Gastroesophageal sphincter (tissue), 4 donors: ENCODE results near the gene RHOJ. TPM values are rescaled to one million over a fixed set of nuclear protein-coding genes. Genes with fewer than 3 reads are reported as not detected.
A peak's percentile ranks its signal among the peaks of the same experiment; 100 is the strongest.
"Not testable (repeated sequence)": the region's sequence is repeated elsewhere in the genome, so short reads cannot be mapped to it uniquely, and the experiment has no call there.

Source experiments
- ATAC-seq: fragments of 150-250 bp; one replicate; pipeline ENCODE4 v1.9.1; 2016; ENCODE audit warnings: mild to moderate bottlenecking, moderate library complexity
- H3K27ac ChIP-seq, 4 donors: fragments of 200-600 bp; sonication (generic) in 3 of 4; 1 replicate in 3 of 4; 2 replicates in 1 of 4; pipeline ENCODE4 v1.5.1; 2016 to 2019
- H3K27me3 ChIP-seq: fragments of 200-600 bp; sonication (generic); one replicate; pipeline ENCODE4 v1.5.1; 2019
- H3K36me3 ChIP-seq, 2 donors: fragments of 200-600 bp; sonication (generic); one replicate each; pipeline ENCODE4 v1.5.1; 2019; ENCODE audit warnings: control low read depth in 1 of 2
- H3K4me1 ChIP-seq, 3 donors: fragments of 200-600 bp; sonication (generic); 1 replicate in 2 of 3; 2 replicates in 1 of 3; pipeline ENCODE4 v1.5.1; 2016 to 2019; ENCODE audit warnings: control low read depth in 2 of 3
- H3K4me3 ChIP-seq, 2 donors: fragments of 200-600 bp; sonication (generic); one replicate each; pipeline ENCODE4 v1.5.1; 2019; ENCODE audit warnings: mild to moderate bottlenecking in 1 of 2, moderate library complexity in 1 of 2
- H3K9me3 ChIP-seq, 3 donors: fragments of 200-600 bp; sonication (generic); one replicate each; pipeline ENCODE4 v1.5.1; 2017 to 2019; ENCODE audit warnings: control low read depth in 2 of 3
- EP300 ChIP-seq: sonication (generic); formaldehyde crosslinking; IDR thresholded peaks from one replicate; pipeline ENCODE4 v1.6.1; 2017; ENCODE audit warnings: antibody characterized with exemption, mild to moderate bottlenecking
- POLR2A ChIP-seq, 2 donors: fragments of 450-650 bp; IDR thresholded peaks; one replicate each; pipeline ENCODE4 v1.6.1; 2017; ENCODE audit warnings: antibody characterized with exemption in 2 of 2, mild to moderate bottlenecking in 2 of 2, moderate library complexity in 1 of 2
- POLR2AphosphoS5 ChIP-seq: sonication (generic); formaldehyde crosslinking; IDR thresholded peaks from one replicate; pipeline ENCODE4 v1.6.1; 2017; ENCODE audit warnings: antibody characterized with exemption
- WGBS, 2 donors: methylation state at CpG; one replicate each; pipeline ENCODE4 v1.1.5; 2018; ENCODE audit warnings: low coverage in 1 of 2; 5-methylcytosine and 5-hydroxymethylcytosine counted together
- total RNA-seq, 4 donors: library from RNA; depleted of rRNA; stranded (reverse); fragments of >200 nt; gene quantifications; one replicate each; pipeline ENCODE4 v1.1.0, GENCODE V29; 2016
- TF ChIP-seq, protein P1 (sequence below), 4 experiments: fragments of 200-600 bp in 2 of 4; fragments of 450-650 bp in 2 of 4; sonication (generic) in 1 of 4; IDR thresholded peaks; one replicate each; pipeline ENCODE4 v1.5.1; 2017 to 2019; ENCODE audit warnings: antibody characterized with exemption in 4 of 4, mild to moderate bottlenecking in 2 of 4, moderate library complexity in 2 of 4

RHOJ gene
- total RNA-seq, 4 donors from 2014 or later, result 12.5 to 12.9 (median 12.7) TPM

DNA sequence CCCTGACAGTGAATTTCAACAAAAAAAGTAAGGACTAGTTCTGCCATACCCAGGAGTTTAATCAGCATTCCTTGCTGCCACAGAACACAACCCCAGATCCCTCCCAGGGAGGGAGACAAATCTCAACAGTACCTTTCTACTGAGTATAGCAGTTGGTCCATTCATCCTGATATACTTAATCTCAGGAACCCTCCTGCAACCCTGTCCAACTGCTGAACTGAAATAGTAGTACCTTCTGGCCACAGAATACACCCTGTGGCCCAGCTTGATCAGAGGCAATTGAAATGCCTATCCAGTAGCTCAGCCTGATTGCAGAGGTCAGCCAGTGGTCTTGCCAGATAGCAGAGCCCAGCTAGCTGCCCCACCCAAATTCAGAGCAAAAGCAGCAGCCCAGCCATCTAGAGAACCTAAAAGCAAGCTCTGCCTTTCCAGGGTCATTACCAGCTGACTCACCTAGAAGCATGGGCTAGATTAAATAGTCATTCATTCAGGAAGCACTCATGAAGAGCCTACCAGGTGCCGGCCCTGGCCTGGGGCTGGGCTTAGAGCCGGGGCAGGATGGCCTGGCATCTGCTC, 40.0 kb upstream of the RHOJ start:
- Histone ChIP-seq H3K27me3 (no peaks in the 10 kb centered on the region), H3K9me3 (peaks cover 0 to 12% (median 0%) of the 10 kb centered on the region in 3 donors), H3K27ac (no peak overlapping the region), H3K4me3 (no peak overlapping the region), H3K4me1 (no peaks in the 10 kb centered on the region), H3K36me3 (no peaks in the 10 kb centered on the region)
- no CpG with 5 or more reads among the region's 2 CpGs for WGBS, 2 donors
- TF ChIP-seq EP300, result no peak
- TF ChIP-seq, protein P1, sequence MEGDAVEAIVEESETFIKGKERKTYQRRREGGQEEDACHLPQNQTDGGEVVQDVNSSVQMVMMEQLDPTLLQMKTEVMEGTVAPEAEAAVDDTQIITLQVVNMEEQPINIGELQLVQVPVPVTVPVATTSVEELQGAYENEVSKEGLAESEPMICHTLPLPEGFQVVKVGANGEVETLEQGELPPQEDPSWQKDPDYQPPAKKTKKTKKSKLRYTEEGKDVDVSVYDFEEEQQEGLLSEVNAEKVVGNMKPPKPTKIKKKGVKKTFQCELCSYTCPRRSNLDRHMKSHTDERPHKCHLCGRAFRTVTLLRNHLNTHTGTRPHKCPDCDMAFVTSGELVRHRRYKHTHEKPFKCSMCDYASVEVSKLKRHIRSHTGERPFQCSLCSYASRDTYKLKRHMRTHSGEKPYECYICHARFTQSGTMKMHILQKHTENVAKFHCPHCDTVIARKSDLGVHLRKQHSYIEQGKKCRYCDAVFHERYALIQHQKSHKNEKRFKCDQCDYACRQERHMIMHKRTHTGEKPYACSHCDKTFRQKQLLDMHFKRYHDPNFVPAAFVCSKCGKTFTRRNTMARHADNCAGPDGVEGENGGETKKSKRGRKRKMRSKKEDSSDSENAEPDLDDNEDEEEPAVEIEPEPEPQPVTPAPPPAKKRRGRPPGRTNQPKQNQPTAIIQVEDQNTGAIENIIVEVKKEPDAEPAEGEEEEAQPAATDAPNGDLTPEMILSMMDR (IDR thresholded peaks at IDR 0.05), result no peak
- no peak for TF ChIP-seq POLR2A (IDR thresholded peaks at IDR 0.05)
- TF ChIP-seq POLR2AphosphoS5, result no peak
- no peak for ATAC-seq

DNA sequence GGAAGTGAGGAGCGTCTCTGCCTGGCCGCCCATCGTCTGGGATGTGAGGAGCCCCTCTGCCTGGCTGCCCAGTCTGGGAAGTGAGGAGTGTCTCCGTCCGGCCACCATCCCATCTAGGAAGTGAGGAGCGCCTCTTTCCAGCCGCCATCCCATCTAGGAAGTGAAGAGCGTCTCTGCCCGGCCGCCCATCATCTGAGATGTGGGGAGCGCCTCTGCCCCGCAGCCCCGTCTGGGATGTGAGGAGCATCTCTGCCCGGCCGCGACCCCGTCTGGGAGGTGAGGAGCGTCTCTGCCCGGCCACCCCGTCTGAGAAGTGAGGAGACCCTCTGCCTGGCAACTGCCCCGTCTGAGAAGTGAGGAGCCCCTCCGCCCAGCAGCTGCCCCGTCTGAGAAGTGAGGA, 39.0 kb upstream of the RHOJ start:
- not testable (repeated sequence) for H3K27me3 ChIP-seq, ATAC-seq, H3K36me3 ChIP-seq, H3K27ac ChIP-seq, H3K4me1 ChIP-seq, H3K4me3 ChIP-seq
- WGBS, 2 donors, result no CpG with 5 or more reads among the region's 23 CpGs
- peaks cover 0 to 12% (median 0%) of the 10 kb centered on the region in 3 donors for H3K9me3 ChIP-seq

DNA sequence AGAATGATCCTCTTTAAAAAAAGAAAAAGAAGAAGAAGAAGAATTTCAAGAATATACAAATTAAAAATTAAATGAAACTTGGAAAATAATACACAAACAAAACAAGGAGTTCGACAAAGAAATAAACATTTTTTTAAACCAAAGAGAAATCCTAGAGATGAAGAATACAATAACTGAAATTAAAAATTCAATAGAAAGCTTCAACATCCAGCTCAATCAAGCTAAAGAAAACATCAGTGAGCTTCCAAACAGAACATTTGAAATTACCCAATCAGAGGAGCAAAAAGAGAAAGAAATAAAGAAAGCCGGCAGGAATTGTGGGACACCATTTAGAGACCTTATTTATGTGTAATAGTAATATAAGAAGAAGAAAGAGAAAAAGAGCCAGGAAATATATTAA, 37.2 kb upstream of the RHOJ start:
- Histone ChIP-seq H3K4me3 (no peak overlapping the region), H3K9me3 (peaks cover 0 to 12% (median 0%) of the 10 kb centered on the region in 3 donors), H3K36me3 (no peaks in the 10 kb centered on the region), H3K4me1 (no peaks in the 10 kb centered on the region), H3K27me3 (no peaks in the 10 kb centered on the region), H3K27ac (no peak overlapping the region)
- ATAC-seq, result no peak
- no peak for TF ChIP-seq POLR2A (IDR thresholded peaks at IDR 0.05)
- WGBS, 2 donors, result 96 to 100% methylated on average over 1 to 2 of the region's 2 CpGs

DNA sequence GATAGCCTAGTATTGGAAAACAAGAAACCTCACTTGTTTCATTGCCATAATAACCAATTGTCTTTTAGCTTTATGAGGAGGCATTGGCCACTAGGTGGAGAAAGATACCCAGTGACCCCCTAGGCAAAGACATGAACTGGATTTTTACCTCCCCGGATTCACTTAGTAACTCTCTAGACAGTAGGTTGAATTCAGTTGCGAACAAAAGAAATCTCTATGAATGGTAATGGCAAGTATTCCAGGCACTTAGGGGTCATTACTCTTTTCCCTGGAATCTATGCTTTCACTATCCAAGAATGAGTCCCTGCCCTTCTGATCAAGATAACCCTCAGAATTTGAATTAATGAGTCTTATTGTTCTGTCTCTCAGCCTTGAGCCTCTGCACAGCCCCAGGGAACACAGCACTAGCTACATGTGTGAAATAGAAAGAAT, 29.5 kb upstream of the RHOJ start:
- H3K27me3 ChIP-seq, result no peaks in the 10 kb centered on the region
- 11 to 12% methylated on average over 2 of the region's 2 CpGs for WGBS, 2 donors
- H3K4me3 ChIP-seq, result no peak overlapping the region
- no peaks in the 10 kb centered on the region for H3K9me3 ChIP-seq
- peak; percentile 72 for ATAC-seq
- no peaks in the 10 kb centered on the region for H3K36me3 ChIP-seq
- H3K4me1 ChIP-seq, result peaks cover 0 to 21% (median 10%) of the 10 kb centered on the region in 3 donors
- TF ChIP-seq EP300 (no peak), POLR2A (IDR thresholded peaks at IDR 0.05) (no peak), POLR2AphosphoS5 (no peak)
- TF ChIP-seq, protein P1 (IDR thresholded peaks at IDR 0.05), result peak; percentile 49 to 78 (median 74)
- H3K27ac ChIP-seq, result no peak overlapping the region

DNA sequence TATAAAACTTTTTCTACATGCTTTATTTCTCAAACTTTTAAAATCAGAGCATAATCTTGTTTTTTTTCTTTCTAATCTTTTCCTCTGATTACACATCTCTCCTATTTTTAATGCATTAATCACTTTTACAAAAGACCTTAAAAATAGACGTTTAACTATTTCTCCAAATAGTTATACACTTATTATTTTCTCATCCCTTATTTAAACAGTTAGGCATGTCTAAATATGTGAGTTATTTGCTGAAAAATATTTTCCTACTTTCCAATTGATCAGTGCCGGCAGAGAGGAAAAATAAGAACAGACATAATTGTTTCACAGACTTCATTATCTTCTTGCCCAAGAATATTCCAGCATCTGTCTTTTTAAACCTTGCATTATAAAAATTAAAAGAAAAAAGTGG, 28.7 kb upstream of the RHOJ start:
- ATAC-seq, result no peak
- H3K4me1 ChIP-seq, result peaks cover 0 to 25% (median 10%) of the 10 kb centered on the region in 3 donors
- H3K27ac ChIP-seq, result no peak overlapping the region
- no peak for TF ChIP-seq POLR2AphosphoS5
- TF ChIP-seq, protein P1 (IDR thresholded peaks at IDR 0.05), result no peak
- TF ChIP-seq POLR2A (IDR thresholded peaks at IDR 0.05), result no peak
- TF ChIP-seq EP300, result no peak
- WGBS, 2 donors, result 24 to 36% methylated on average over 2 of the region's 2 CpGs
- H3K9me3 ChIP-seq, result no peaks in the 10 kb centered on the region
- no peaks in the 10 kb centered on the region for H3K27me3 ChIP-seq
- no peaks in the 10 kb centered on the region for H3K36me3 ChIP-seq
- H3K4me3 ChIP-seq, result no peak overlapping the region

DNA sequence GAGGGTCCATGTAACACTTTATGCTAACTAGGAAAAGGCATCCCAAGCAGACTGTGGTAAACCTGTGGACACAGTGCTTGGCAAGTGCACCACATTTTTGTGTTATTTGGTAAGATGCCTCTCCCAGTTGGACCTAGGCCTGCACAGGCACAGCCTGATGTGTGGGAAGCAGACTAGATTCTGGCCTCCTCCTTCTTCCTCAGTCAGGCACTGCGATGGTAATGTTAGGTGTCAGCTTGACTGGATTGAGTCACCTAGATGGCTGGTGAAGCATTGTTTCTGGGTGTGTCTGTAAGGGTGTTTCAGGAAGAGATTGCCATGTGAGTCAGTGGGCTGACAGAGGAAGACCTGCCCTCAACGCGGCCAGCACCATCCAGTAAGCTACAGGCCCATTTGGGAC, 25.3 kb upstream of the RHOJ start:
- Histone ChIP-seq H3K36me3 (no peaks in the 10 kb centered on the region), H3K4me1 (peaks cover 0 to 25% (median 10%) of the 10 kb centered on the region in 3 donors), H3K27ac (peak overlapping the region in 3 of 4 donors; percentile 16 to 30 (median 20)), H3K4me3 (no peak overlapping the region), H3K27me3 (no peaks in the 10 kb centered on the region), H3K9me3 (peaks cover 0 to 4% (median 0%) of the 10 kb centered on the region in 3 donors)
- ATAC-seq, result peak; percentile 35
- TF ChIP-seq EP300 (no peak), POLR2AphosphoS5 (no peak), POLR2A (IDR thresholded peaks at IDR 0.05) (no peak)
- TF ChIP-seq, protein P1 (IDR thresholded peaks at IDR 0.05), result no peak
- WGBS, 2 donors, result 83 to 100% methylated on average over 2 of the region's 3 CpGs
